Trophoblast cell (in vitro differentiated cells and primary cell): ENCODE data around the gene TRABD2B.
A peak's percentile ranks its signal among the peaks of the same experiment; 100 is the strongest.

Source experiments
- DNase-seq, 2 donors: peaks; one replicate each; pipeline ENCODE4 v3.0.0-alpha.2; 2016
- H2AFZ ChIP-seq: 2 replicates; pipeline ENCODE4 v1.6.1; 2013; ENCODE audit warnings: low read length, moderate library complexity, mild to moderate bottlenecking; ENCODE audit not compliant: insufficient read depth, poor library complexity
- H2AK5ac ChIP-seq: 2 replicates; pipeline ENCODE4 v1.6.1; 2013; ENCODE audit warnings: mild to moderate bottlenecking, low read length
- H2BK120ac ChIP-seq: 2 replicates; pipeline ENCODE4 v1.6.1; 2013; ENCODE audit warnings: low read length, mild to moderate bottlenecking, moderate library complexity; ENCODE audit not compliant: insufficient read depth, poor library complexity
- H2BK12ac ChIP-seq: 2 replicates; pipeline ENCODE4 v1.6.1; 2013; ENCODE audit warnings: mild to moderate bottlenecking, low read length, moderate library complexity
- H2BK5ac ChIP-seq: 2 replicates; pipeline ENCODE4 v1.6.1; 2013; ENCODE audit warnings: low read length, low read depth, moderate library complexity, mild to moderate bottlenecking; ENCODE audit not compliant: poor library complexity
- H3K14ac ChIP-seq: 2 replicates; pipeline ENCODE4 v1.6.1; 2013; ENCODE audit warnings: mild to moderate bottlenecking, low read length
- H3K18ac ChIP-seq: 2 replicates; pipeline ENCODE4 v1.6.1; 2013; ENCODE audit warnings: mild to moderate bottlenecking, low read length
- H3K23ac ChIP-seq: 2 replicates; pipeline ENCODE4 v1.6.1; 2013; ENCODE audit warnings: low read length
- H3K27ac ChIP-seq: 2 replicates; pipeline ENCODE4 v1.5.1; 2013; ENCODE audit warnings: low read depth, mild to moderate bottlenecking, inconsistent platforms, low read length, moderate library complexity
- H3K27me3 ChIP-seq: 2 replicates; pipeline ENCODE4 v1.6.1; 2013; ENCODE audit warnings: inconsistent platforms, mild to moderate bottlenecking, low read length, moderate library complexity; ENCODE audit not compliant: insufficient read depth
- H3K36me3 ChIP-seq, 2 experiments: 1 replicate in 1 of 2; 2 replicates in 1 of 2; pipeline ENCODE4 v1.6.1; 2013; ENCODE audit warnings: low read length in 2 of 2, mild to moderate bottlenecking in 2 of 2, moderate library complexity in 1 of 2; ENCODE audit not compliant: insufficient read depth in 2 of 2, control insufficient read depth in 1 of 2
- H3K4ac ChIP-seq: 2 replicates; pipeline ENCODE4 v1.6.1; 2013; ENCODE audit warnings: low read depth, mild to moderate bottlenecking, low read length, moderate library complexity
- H3K4me1 ChIP-seq, 2 experiments: 1 replicate in 1 of 2; 2 replicates in 1 of 2; pipeline ENCODE4 v1.6.1; 2013; ENCODE audit warnings: low read length in 2 of 2, mild to moderate bottlenecking in 2 of 2, moderate library complexity in 1 of 2; ENCODE audit not compliant: insufficient read depth in 2 of 2, control insufficient read depth in 1 of 2
- H3K4me2 ChIP-seq: 2 replicates; pipeline ENCODE4 v1.6.1; 2013; ENCODE audit warnings: inconsistent platforms, mild to moderate bottlenecking, low read length, moderate library complexity
- H3K4me3 ChIP-seq: 2 replicates; pipeline ENCODE4 v1.5.1; 2013; ENCODE audit warnings: mild to moderate bottlenecking, low read depth, low read length, inconsistent platforms
- H3K79me1 ChIP-seq: one replicate; pipeline ENCODE4 v1.6.1; 2013; ENCODE audit warnings: low read length
- H3K79me2 ChIP-seq: 2 replicates; pipeline ENCODE4 v1.6.1; 2013; ENCODE audit warnings: low read length, mild to moderate bottlenecking; ENCODE audit not compliant: control insufficient read depth, insufficient read depth, poor library complexity
- H3K9ac ChIP-seq: 2 replicates; pipeline ENCODE4 v1.6.1; 2013; ENCODE audit warnings: mild to moderate bottlenecking, low read length
- H3K9me3 ChIP-seq: 2 replicates; pipeline ENCODE4 v1.6.1; 2013; ENCODE audit warnings: low read depth, mild to moderate bottlenecking, control low read depth, inconsistent platforms, low read length; ENCODE audit not compliant: insufficient read depth
- H4K12ac ChIP-seq: 2 replicates; pipeline ENCODE4 v1.6.1; 2013; ENCODE audit warnings: low read depth, mild to moderate bottlenecking, low read length, moderate library complexity
- H4K8ac ChIP-seq: 2 replicates; pipeline ENCODE4 v1.6.1; 2013; ENCODE audit warnings: low read depth, mild to moderate bottlenecking, low read length, moderate library complexity
- H4K91ac ChIP-seq: one replicate; pipeline ENCODE4 v1.6.1; 2013; ENCODE audit warnings: low read depth, mild to moderate bottlenecking, low read length, moderate library complexity
- WGBS: extraction: QIAGEN DNeasy Blood & Tissue Kit; methylation state at CpG from one replicate; pipeline ENCODE4 v1.1.7; 2013; ENCODE audit warnings: missing lambda C conversion rate; ENCODE audit not compliant: insufficient read length, insufficient coverage; ENCODE audit errors: extremely low coverage; 5-methylcytosine and 5-hydroxymethylcytosine counted together

TRABD2B gene

GRCh38 chr1:47759251-47759935, 237.8 kb downstream of the TRABD2B start:
- no peaks in the 10 kb centered on the region for H3K79me1 ChIP-seq
- no peak overlapping the region for H2AFZ ChIP-seq
- H3K23ac ChIP-seq = no peak overlapping the region
- no peak overlapping the region for H3K14ac ChIP-seq
- H3K9me3 ChIP-seq = peaks cover 1% of the 10 kb centered on the region
- H3K36me3 ChIP-seq = no peaks in the 10 kb centered on the region
- H4K8ac ChIP-seq = no peak overlapping the region
- H3K27ac ChIP-seq = no peak overlapping the region
- H4K12ac ChIP-seq = no peak overlapping the region
- no CpG with 5 or more reads among the region's 12 CpGs for WGBS
- no peak overlapping the region for H3K4me3 ChIP-seq
- H3K4me2 ChIP-seq = no peak overlapping the region
- H3K79me2 ChIP-seq = no peaks in the 10 kb centered on the region
- H3K9ac ChIP-seq = no peak overlapping the region
- H3K4ac ChIP-seq = no peak overlapping the region
- no peaks in the 10 kb centered on the region for H3K4me1 ChIP-seq
- H2BK5ac ChIP-seq = no peak overlapping the region
- no peak overlapping the region for H2BK12ac ChIP-seq
- H3K18ac ChIP-seq = no peak overlapping the region
- DNase-seq = peak in 1 of 2 donors; percentile 6
- H2AK5ac ChIP-seq = no peak overlapping the region
- no peaks in the 10 kb centered on the region for H3K27me3 ChIP-seq
- H2BK120ac ChIP-seq = no peak overlapping the region
- no peak overlapping the region for H4K91ac ChIP-seq

- H4K12ac ChIP-seq = no peak overlapping the region
- no peak for DNase-seq
- H2BK12ac ChIP-seq = no peak overlapping the region
- no peak overlapping the region for H2AFZ ChIP-seq
- H3K4me2 ChIP-seq = no peak overlapping the region
- H3K4ac ChIP-seq = no peak overlapping the region
- no peak overlapping the region for H3K4me3 ChIP-seq
- no peak overlapping the region for H4K91ac ChIP-seq
- no peaks in the 10 kb centered on the region for H3K79me1 ChIP-seq
- H3K23ac ChIP-seq = no peak overlapping the region
- no peak overlapping the region for H2BK120ac ChIP-seq
- H3K14ac ChIP-seq = no peak overlapping the region
- no peak overlapping the region for H3K9ac ChIP-seq
- H2BK5ac ChIP-seq = no peak overlapping the region
- no peaks in the 10 kb centered on the region for H3K4me1 ChIP-seq
- H3K27me3 ChIP-seq = no peaks in the 10 kb centered on the region
- H3K36me3 ChIP-seq = no peaks in the 10 kb centered on the region
- H3K9me3 ChIP-seq = peaks cover 1% of the 10 kb centered on the region
- H3K18ac ChIP-seq = no peak overlapping the region
- H2AK5ac ChIP-seq = no peak overlapping the region
- H3K27ac ChIP-seq = no peak overlapping the region
- no peaks in the 10 kb centered on the region for H3K79me2 ChIP-seq
- H4K8ac ChIP-seq = no peak overlapping the region
- no CpG with 5 or more reads among the region's 20 CpGs for WGBS
Measured at GRCh38 chr1:47758341-47759250, 238.6 kb downstream of the TRABD2B start.

- Histone ChIP-seq H2AK5ac (no peak overlapping the region), H3K18ac (no peak overlapping the region), H2BK5ac (no peak overlapping the region), H3K27ac (no peak overlapping the region), H2BK12ac (no peak overlapping the region), H2AFZ (no peak overlapping the region), H3K23ac (no peak overlapping the region), H4K12ac (no peak overlapping the region), H4K91ac (no peak overlapping the region), H3K4me3 (no peak overlapping the region), H3K27me3 (no peaks in the 10 kb centered on the region), H3K36me3 (no peaks in the 10 kb centered on the region), H3K4me1 (no peaks in the 10 kb centered on the region), H3K4me2 (no peak overlapping the region), H3K79me2 (no peaks in the 10 kb centered on the region), H3K14ac (no peak overlapping the region), H2BK120ac (no peak overlapping the region), H3K9me3 (peaks cover 1% of the 10 kb centered on the region), H3K4ac (no peak overlapping the region), H4K8ac (no peak overlapping the region), H3K9ac (no peak overlapping the region), H3K79me1 (no peaks in the 10 kb centered on the region)
- WGBS = no CpG with 5 or more reads among the region's 7 CpGs
- DNase-seq = no peak
Measured at GRCh38 chr1:47757226-47757975, 239.8 kb downstream of the TRABD2B start.

- no peak for DNase-seq
- H3K18ac ChIP-seq = no peak overlapping the region
- no peak overlapping the region for H3K14ac ChIP-seq
- WGBS = no CpG with 5 or more reads among the region's 8 CpGs
- no peak overlapping the region for H4K8ac ChIP-seq
- H2BK120ac ChIP-seq = no peak overlapping the region
- no peak overlapping the region for H3K4ac ChIP-seq
- no peak overlapping the region for H2AFZ ChIP-seq
- no peaks in the 10 kb centered on the region for H3K27me3 ChIP-seq
- no peak overlapping the region for H3K4me3 ChIP-seq
- no peak overlapping the region for H2BK5ac ChIP-seq
- no peak overlapping the region for H3K27ac ChIP-seq
- no peaks in the 10 kb centered on the region for H3K79me2 ChIP-seq
- peaks cover 4% of the 10 kb centered on the region for H3K9me3 ChIP-seq
- H3K79me1 ChIP-seq = no peaks in the 10 kb centered on the region
- H2BK12ac ChIP-seq = no peak overlapping the region
- H3K4me1 ChIP-seq = no peaks in the 10 kb centered on the region
- H3K23ac ChIP-seq = no peak overlapping the region
- H3K36me3 ChIP-seq = no peaks in the 10 kb centered on the region
- no peak overlapping the region for H4K12ac ChIP-seq
- no peak overlapping the region for H3K9ac ChIP-seq
- H2AK5ac ChIP-seq = no peak overlapping the region
- H3K4me2 ChIP-seq = no peak overlapping the region
- H4K91ac ChIP-seq = no peak overlapping the region
Measured at GRCh38 chr1:47756411-47756810, 240.8 kb downstream of the TRABD2B start.
